ENCODE measurements around the gene ADAM33.

ADAM33 gene

GRCh38 chr20:3661814-3662665 lies 19.8 kb downstream of the ADAM33 start:
- Histone ChIP-seq H2AFZ (ENCODE audit: low read length) (no peak overlapping the region), H3K4me2 (ENCODE audit: low read depth, low read length, poor library complexity, severe bottlenecking) (no peak overlapping the region), H3K4me1 (ENCODE audit: insufficient read depth, low read length, poor library complexity, severe bottlenecking) (peaks cover 21% of the 10 kb centered on the region), H3F3A (ENCODE audit: low read depth) (no peaks in the 10 kb centered on the region), H4K20me1 (ENCODE audit: insufficient read depth, low read length, poor library complexity, severe bottlenecking) (no peaks in the 10 kb centered on the region), H3K79me2 (ENCODE audit: insufficient read depth, low read length) (no peaks in the 10 kb centered on the region), H3K36me3 (ENCODE audit: insufficient read depth, low read length) (no peaks in the 10 kb centered on the region), H3K9me2 (replicated peaks; ENCODE audit: low read depth, low read length) (no peaks in the 10 kb centered on the region), H3K9me3 (ENCODE audit: insufficient read depth, low read depth, low read length) (no peaks in the 10 kb centered on the region), H3K9ac (ENCODE audit: low read depth, low read length, poor library complexity, severe bottlenecking) (no peak overlapping the region), H3K27me3 (ENCODE audit: insufficient read depth, low read length, poor library complexity, severe bottlenecking) (no peaks in the 10 kb centered on the region), H3K4me3 (ENCODE audit: low read length, poor library complexity, severe bottlenecking) (no peak overlapping the region)
- TF ChIP-seq CTCF (conservative IDR thresholded peaks at IDR 0.05; ENCODE audit: low read length) = no peak
- TF ChIP-seq EZH2phosphoT487 (IDR thresholded peaks at IDR 0.05; ENCODE audit: borderline replicate concordance) = no peak

- peaks cover 18% of the 10 kb centered on the region for H3K4me1 ChIP-seq (ENCODE audit: insufficient read depth, low read length, poor library complexity, severe bottlenecking)
- no peaks in the 10 kb centered on the region for H3K79me2 ChIP-seq (ENCODE audit: insufficient read depth, low read length)
- no peaks in the 10 kb centered on the region for H4K20me1 ChIP-seq (ENCODE audit: insufficient read depth, low read length, poor library complexity, severe bottlenecking)
- no peaks in the 10 kb centered on the region for H3K36me3 ChIP-seq (ENCODE audit: insufficient read depth, low read length)
- H2AFZ ChIP-seq (ENCODE audit: low read length) = no peak overlapping the region
- H3F3A ChIP-seq (ENCODE audit: low read depth) = no peaks in the 10 kb centered on the region
- H3K27me3 ChIP-seq (ENCODE audit: insufficient read depth, low read length, poor library complexity, severe bottlenecking) = no peaks in the 10 kb centered on the region
- no peak overlapping the region for H3K4me3 ChIP-seq (ENCODE audit: low read length, poor library complexity, severe bottlenecking)
- no peaks in the 10 kb centered on the region for H3K9me2 ChIP-seq (replicated peaks; ENCODE audit: low read depth, low read length)
- no peak overlapping the region for H3K9ac ChIP-seq (ENCODE audit: low read depth, low read length, poor library complexity, severe bottlenecking)
- no peaks in the 10 kb centered on the region for H3K9me3 ChIP-seq (ENCODE audit: insufficient read depth, low read depth, low read length)
- TF ChIP-seq EZH2phosphoT487 (IDR thresholded peaks at IDR 0.05; ENCODE audit: borderline replicate concordance) = no peak
- TF ChIP-seq CTCF (conservative IDR thresholded peaks at IDR 0.05; ENCODE audit: low read length) = no peak
- no peak overlapping the region for H3K4me2 ChIP-seq (ENCODE audit: low read depth, low read length, poor library complexity, severe bottlenecking)
These were observed 20.6 kb downstream of the ADAM33 start for GRCh38 chr20:3661060-3661813.

GRCh38 chr20:3660262-3661059 lies 21.3 kb downstream of the ADAM33 start:
- no peak overlapping the region for H3K4me2 ChIP-seq (ENCODE audit: low read depth, low read length, poor library complexity, severe bottlenecking)
- no peak overlapping the region for H3K9ac ChIP-seq (ENCODE audit: low read depth, low read length, poor library complexity, severe bottlenecking)
- H3K79me2 ChIP-seq (ENCODE audit: insufficient read depth, low read length) = no peaks in the 10 kb centered on the region
- no peak overlapping the region for H2AFZ ChIP-seq (ENCODE audit: low read length)
- no peaks in the 10 kb centered on the region for H3K9me2 ChIP-seq (replicated peaks; ENCODE audit: low read depth, low read length)
- H3F3A ChIP-seq (ENCODE audit: low read depth) = no peaks in the 10 kb centered on the region
- H3K9me3 ChIP-seq (ENCODE audit: insufficient read depth, low read depth, low read length) = no peaks in the 10 kb centered on the region
- H3K4me1 ChIP-seq (ENCODE audit: insufficient read depth, low read length, poor library complexity, severe bottlenecking) = peaks cover 11% of the 10 kb centered on the region
- H3K36me3 ChIP-seq (ENCODE audit: insufficient read depth, low read length) = no peaks in the 10 kb centered on the region
- no peaks in the 10 kb centered on the region for H3K27me3 ChIP-seq (ENCODE audit: insufficient read depth, low read length, poor library complexity, severe bottlenecking)
- H4K20me1 ChIP-seq (ENCODE audit: insufficient read depth, low read length, poor library complexity, severe bottlenecking) = no peaks in the 10 kb centered on the region
- TF ChIP-seq EZH2phosphoT487 (IDR thresholded peaks at IDR 0.05; ENCODE audit: borderline replicate concordance) = no peak
- no peak for TF ChIP-seq CTCF (conservative IDR thresholded peaks at IDR 0.05; ENCODE audit: low read length)
- H3K4me3 ChIP-seq (ENCODE audit: low read length, poor library complexity, severe bottlenecking) = no peak overlapping the region
